GM21528 (cell line): ENCODE measurements around the gene KCND3.

Experiments
- ATAC-seq: cut with Tn5 transposase; IDR thresholded peaks from one replicate; pipeline ENCODE4 v1.9.1; 2021; ENCODE audit warnings: mild to moderate bottlenecking, moderate library complexity; ENCODE audit not compliant: unreplicated experiment, low FRiP score

Gene KCND3

DNA sequence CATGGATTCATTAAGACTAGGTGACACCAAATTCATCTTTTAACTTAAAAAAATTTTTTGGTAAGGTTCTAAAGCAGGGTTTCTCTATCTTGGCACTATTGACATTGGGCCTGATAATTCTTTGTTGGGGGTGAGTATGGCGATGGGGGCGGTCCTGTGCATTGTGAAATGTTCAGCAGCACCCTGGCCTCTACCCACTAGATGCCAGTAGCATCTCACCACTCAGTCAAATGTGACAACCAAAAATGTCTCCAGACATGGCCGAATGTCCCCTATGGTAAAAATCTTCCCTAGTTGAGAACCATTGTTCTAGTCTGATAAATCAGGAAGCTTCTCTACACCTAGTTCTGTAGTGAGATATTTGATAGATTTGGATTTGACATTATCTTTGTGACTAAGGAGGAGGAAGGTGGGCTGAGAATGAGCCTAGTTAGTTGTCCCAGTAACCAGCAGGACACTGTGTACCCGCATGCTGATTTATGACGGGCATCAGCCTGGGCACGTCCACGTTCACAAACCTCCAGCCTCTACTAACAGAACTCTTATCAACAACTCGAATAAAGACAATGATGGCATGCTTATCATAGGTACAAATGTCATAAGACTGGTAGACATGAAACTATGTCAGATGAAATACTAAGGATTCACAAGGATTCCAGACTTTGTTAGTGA lies 104.6 kb downstream of the KCND3 start:
- no peak for ATAC-seq

DNA sequence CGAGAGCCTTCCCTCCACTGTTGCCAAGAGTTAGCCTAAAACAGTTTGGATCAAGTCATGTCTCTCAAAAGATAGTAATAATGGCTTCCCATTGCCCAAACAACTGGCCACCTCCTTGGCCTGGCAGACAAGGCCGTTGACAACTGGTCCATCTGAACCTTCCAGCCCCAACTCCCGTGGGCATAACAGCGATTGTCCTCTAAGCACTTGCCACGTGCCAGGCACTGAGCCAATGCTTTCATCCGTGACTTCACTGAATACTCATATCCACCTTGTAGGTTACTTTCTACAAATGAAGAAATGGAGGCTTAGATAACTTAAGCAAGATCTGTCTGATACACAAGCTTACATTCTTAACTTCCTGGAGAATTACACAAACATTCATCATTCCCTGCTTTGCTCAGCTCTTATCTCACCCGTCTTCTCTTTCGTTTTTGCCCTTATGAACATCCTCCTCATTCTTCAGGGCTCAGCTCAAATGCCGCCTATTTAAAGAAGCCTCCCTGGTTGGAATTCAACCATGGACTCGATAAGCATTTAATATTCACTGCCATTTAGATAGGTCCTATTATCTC lies 106.4 kb downstream of the KCND3 start:
- ATAC-seq = no peak

DNA sequence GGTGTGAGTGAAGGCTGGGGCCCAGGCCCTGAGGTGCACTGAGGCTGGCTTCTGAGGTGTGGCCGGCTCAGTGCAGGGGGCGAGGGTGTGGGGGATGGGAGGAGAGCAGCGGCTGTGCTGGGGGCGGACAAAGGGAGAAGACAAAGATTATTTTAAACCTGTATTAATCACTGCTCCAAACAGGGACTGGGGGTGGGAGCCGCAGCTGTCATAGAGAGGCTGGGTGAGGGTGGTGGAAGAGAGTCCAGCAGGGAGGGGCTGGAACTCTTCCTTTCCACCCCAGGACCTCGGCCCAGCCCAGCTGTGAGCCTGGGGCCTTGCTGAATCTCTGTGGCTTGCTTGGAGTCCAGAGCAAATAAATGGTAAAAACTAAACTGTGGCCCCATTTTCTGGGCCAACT lies 106.9 kb downstream of the KCND3 start:
- no peak for ATAC-seq

DNA sequence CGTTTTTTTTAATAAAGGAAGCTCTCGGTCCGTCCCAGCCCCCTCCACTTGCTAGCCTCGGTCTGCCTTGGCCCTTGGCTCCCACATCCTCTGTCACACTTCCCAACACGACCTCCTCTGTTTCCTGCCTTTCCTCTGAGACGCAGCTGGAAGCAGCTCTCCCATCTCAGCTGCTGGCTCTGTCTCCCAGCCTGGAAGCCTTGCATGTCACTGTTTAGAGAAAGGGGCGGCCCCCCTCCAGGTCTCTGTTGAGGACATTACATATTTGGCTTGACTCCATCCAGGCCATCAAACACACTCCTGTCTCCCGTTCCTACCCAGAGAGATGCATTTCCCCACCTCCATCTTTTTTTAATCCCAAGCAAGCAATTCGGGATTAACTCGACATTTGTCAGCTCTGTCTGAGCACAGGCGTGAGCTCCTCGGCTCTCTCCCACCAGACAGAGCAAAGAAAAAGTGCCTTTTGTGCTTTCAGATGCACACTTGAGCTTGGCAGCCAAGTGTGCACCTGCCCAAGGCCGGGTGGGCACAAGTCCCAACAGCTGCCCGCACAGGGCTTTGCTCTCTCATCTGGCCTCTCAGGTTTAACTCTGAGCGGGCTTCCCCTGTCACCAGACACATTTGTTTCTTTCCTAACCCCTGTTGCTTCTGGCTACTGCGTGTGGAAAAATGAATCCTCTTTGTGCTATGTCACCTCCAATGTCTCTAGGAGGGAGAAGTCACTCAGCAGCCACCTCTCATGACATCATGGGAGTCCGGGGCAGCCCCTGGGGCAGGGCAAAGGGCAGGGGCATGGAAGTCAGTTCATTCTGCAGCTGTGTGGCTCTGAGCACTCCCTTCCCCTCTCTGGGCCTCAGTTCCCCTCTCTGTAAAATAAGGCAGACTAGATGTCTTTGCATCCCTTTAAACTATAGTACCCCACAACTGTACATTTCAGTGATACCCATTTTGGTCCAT lies 108.3 kb downstream of the KCND3 start:
- no peak for ATAC-seq

GRCh38 chr1:111879081-111879480 lies 110.4 kb downstream of the KCND3 start:
- no peak for ATAC-seq

- no peak for ATAC-seq
These were observed 110.8 kb downstream of the KCND3 start for GRCh38 chr1:111878649-111879048.

GRCh38 chr1:111878091-111878490 lies 111.4 kb downstream of the KCND3 start:
- ATAC-seq = no peak

GRCh38 chr1:111876631-111877030 lies 112.8 kb downstream of the KCND3 start:
- no peak for ATAC-seq

GRCh38 chr1:111875640-111876039 lies 113.8 kb downstream of the KCND3 start:
- ATAC-seq = no peak

DNA sequence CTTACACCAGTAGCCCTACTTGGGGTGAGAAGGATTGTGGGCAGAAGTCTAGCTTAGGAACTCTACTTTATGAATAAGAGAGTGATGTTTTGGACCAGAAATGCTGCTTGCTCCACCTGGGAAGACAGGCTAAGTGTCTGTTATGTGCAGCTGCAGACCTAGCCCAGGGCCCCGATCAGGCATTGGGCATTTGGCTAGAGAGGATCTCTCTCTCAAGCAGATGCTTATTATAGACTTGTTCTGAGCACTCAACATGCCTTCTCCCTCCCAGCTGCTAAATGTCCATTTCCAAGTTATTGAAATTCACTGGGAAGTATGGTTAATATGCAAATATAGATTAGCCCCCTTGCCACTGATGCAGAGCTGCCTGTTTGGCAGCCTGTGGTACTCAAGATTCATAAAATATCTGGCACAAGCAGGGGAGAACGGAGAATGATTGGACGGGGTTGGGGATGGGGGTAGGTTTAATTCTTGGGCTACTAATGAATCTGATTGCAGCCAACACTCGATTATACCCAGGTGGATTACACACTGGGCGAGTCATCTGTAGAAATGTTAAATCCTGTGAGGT lies 115.9 kb downstream of the KCND3 start:
- no peak for ATAC-seq

- ATAC-seq = no peak
These were observed 119.3 kb downstream of the KCND3 start for GRCh38 chr1:111870181-111870580.

DNA sequence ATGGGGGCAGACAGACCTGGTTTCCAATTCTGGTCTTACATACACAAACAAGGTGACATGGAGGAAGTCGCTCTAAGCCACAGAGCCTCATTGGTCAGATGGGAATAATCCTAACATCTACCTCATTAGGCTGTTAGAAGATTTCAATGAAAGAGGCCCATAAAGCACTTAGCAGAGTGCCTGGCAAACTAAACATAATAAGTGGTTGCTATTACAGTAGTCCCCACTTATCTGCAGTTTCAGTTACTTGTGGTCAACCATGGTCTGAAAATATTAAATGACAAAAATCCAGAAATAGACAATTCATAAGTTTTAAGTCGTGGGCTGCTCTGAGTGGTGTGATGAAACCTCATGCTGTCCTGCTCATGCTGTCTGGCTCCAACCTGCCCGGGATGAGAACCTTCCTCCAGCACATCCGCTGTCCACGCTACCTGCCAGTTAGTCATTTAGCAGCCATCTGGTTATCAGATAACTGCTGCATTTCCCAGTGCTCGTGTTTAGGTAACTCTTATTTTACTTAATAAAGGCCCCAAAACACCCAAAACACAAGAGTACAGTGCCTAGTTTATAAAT lies 121.5 kb downstream of the KCND3 start:
- ATAC-seq = no peak

- ATAC-seq = no peak
These were observed 124.6 kb downstream of the KCND3 start for GRCh38 chr1:111864862-111865261.

- ATAC-seq = no peak
These were observed 126.1 kb downstream of the KCND3 start for GRCh38 chr1:111863401-111863800.

DNA sequence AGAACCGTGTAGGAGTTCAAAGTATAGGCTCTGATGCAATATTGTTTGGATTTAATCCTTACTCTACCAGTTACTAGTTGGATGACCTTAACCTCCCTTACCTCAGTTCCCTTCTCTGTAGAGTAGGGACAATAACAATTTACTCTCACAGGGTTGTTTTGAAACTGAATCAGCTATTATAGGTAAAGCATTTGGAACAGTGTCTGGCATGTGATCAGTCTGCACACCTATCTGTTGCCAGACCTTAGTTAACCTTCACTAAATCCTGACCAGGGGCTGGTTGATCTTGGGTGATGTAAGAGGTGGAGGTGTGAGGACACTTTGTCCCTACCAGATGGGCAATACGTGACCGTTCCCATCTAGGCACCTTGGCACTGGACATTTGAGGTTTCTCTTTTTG lies 126.9 kb downstream of the KCND3 start:
- no peak for ATAC-seq

DNA sequence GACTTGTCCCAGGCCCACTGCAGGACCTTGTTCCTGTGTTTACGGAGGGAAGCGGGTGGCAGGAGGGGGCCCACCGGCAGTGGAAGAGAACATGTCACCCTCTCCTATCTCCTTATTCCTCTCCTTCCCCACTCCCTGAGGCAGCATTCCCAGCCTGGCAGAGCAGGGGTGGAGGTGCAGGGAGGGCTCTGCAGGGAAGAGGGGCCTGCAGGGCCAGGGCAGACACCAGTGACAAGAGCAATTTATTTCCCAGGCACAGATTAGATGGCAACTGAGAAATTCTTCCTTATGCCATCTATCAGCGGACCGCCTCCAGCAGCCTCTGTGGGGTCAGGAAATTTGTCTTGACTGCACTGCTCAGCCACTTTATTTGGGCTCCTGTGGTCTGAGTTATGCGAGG lies 127.9 kb downstream of the KCND3 start:
- ATAC-seq = no peak

DNA sequence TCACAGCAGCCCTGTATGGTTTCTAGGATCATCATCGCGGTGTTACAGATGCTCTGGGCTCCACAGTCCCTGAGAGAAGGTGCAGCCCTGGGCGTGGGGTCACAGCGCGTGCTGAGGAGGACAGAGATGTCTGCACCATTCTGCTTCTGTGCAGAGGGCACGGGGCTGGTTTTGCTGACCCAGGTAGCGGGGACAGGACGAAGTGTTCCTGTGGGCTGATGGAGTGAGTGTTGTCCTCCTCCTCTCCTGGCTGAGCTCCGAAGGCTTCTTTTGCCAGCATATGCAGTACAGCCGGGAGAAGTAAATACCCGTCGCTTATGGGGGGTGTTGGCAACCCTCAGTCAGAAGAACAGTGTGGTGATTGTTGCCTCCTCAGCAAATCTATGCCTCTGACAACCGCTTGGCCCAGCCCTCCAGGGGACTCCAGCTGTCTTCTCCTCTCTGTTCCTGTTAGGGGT lies 132.2 kb downstream of the KCND3 start:
- ATAC-seq = no peak

DNA sequence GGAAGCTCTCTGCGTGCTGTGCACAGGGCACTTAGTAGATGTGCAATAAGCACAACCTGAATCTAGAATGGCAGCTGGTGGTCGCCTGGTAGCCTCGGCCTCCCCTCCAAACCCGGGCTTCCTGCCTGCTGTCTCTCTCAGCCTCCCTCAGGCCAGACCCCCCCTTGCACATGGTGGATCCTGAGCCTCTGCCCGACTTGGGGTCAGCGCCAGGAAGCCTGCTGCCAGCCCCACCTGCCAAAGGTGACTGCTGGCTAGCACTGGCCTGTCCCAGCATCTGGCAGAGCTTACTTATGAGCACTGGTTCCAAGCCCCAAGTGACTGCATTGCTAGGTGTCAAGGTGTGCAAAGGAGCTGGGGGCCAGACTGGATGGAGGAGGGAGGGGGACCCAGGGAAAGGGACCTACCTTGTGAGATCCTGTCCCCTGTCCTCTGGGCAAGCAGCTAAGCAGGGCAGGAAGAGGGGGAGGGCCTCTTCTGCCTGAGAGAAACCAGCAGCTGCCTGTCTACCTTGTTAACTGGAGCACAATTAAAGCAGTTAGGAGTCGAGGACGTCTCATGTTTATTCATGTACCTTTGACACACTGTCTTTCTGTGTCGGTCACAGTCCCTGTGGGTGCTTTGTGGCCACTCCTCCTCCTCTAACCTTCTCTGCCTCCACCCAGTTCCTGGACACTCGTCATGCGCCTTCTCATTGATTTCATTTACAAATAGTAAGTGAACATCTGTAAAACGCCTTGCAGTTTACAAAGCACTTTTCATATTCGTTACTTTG lies 132.9 kb downstream of the KCND3 start:
- no peak for ATAC-seq

GRCh38 chr1:111855260-111855659 lies 134.2 kb downstream of the KCND3 start:
- ATAC-seq = no peak

- no peak for ATAC-seq
These were observed 137.2 kb downstream of the KCND3 start for GRCh38 chr1:111852261-111852721.
